GM19023 (cell line): ENCODE data around the gene HS6ST1.

Experiments used
- ATAC-seq: cut with Tn5 transposase; IDR thresholded peaks from one replicate; pipeline ENCODE4 v1.9.1; 2021; ENCODE audit warnings: mild to moderate bottlenecking, moderate library complexity; ENCODE audit not compliant: unreplicated experiment

The HS6ST1 gene

GRCh38 chr2:128322715-128323554, 4.3 kb upstream of the HS6ST1 start:
- ATAC-seq = no peak

GRCh38 chr2:128321784-128322714, 3.4 kb upstream of the HS6ST1 start:
- peak; percentile 51 for ATAC-seq

GRCh38 chr2:128320906-128321771, 2.5 kb upstream of the HS6ST1 start:
- no peak for ATAC-seq

- no peak for ATAC-seq
These were observed 1.7 kb upstream of the HS6ST1 start for GRCh38 chr2:128320192-128320905.

GRCh38 chr2:128319631-128320191, 1.0 kb upstream of the HS6ST1 start:
- ATAC-seq = no peak

- ATAC-seq = peak; percentile 10
These were observed 423 bp downstream of the HS6ST1 start for GRCh38 chr2:128318245-128318644.

GRCh38 chr2:128317899-128318225, 806 bp downstream of the HS6ST1 start:
- ATAC-seq = peak; percentile 2

GRCh38 chr2:128317181-128317898, 1.3 kb downstream of the HS6ST1 start:
- ATAC-seq = peak; percentile 37

GRCh38 chr2:128316777-128317180, 1.9 kb downstream of the HS6ST1 start:
- no peak for ATAC-seq

GRCh38 chr2:128315829-128316776, 2.6 kb downstream of the HS6ST1 start:
- no peak for ATAC-seq

GRCh38 chr2:128315122-128315828, 3.4 kb downstream of the HS6ST1 start:
- no peak for ATAC-seq

- ATAC-seq = no peak
These were observed 4.1 kb downstream of the HS6ST1 start for GRCh38 chr2:128314348-128315121.

GRCh38 chr2:128313931-128314347, 4.7 kb downstream of the HS6ST1 start:
- no peak for ATAC-seq

GRCh38 chr2:128313091-128313836, 5.4 kb downstream of the HS6ST1 start:
- ATAC-seq = no peak

- no peak for ATAC-seq
These were observed 6.3 kb downstream of the HS6ST1 start for GRCh38 chr2:128312411-128312810.

- ATAC-seq = no peak
These were observed 6.8 kb downstream of the HS6ST1 start for GRCh38 chr2:128311755-128312341.
